Dedifferentiated amniotic fluid mesenchymal stem cell (primary cell): ENCODE data around the gene SYNDIG1.

Experiments
- DNase-seq: peaks from one replicate; pipeline ENCODE4 v3.0.0-alpha.2; 2016; ENCODE audit errors: extremely low spot score

Gene SYNDIG1

GRCh38 chr20:24470746-24471582 is 1.5 kb downstream of the SYNDIG1 start:
- DNase-seq, result no peak

DNA sequence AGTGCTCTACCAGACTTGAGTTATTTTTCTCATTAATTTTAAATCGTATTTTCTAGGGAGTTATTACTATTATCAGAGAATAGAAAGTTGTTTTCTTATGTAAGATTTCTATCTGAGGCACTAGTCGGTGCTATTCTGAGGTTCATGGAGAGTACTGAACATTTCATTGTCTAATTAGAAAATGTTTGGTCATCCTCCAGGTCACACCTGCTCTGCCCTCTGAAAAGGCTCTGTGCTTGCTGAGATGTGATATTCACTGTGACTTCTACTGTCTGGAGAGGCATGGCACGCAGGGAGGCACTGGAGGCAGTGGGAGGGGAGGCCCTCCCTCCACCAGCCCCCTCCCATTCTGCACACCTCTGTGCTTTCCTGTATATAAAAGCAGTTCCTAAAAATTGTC is 3.0 kb downstream of the SYNDIG1 start:
- no peak for DNase-seq

DNA sequence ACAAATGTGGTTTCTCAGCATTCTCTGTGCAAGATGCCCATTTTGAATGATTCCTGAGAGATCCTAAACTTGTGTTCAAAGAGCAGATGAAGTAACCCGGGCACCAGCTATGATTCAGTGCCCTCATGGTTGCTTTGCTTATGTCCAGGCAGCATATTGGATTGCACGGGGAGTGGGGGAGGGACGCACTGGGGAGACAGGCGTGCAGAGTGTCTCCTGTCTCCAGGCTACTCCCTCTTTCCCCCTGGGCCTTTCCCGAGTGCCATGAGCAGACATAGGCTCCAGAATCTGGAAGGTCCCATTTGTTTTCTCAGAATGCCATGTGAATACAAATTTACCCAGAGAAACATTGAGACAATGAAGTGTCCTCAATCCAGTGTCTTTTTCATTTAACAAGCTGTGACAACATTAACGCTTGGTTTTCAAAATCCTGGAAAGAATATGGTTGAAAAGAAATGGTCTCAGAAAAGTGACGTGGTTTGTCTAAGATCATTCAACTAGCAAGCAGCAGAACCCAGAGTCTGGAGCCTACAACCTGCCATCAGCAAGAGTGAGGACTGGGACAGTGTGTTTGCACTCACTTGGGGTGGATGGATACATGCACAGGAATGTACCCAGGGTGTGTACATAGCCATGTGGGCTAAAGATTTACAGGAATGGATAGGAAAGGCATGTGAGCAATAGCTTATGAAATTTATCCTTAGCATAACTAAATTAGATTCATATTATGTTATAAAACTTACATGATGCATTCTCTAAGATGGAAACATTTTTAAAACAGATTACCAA is 4.2 kb downstream of the SYNDIG1 start:
- no peak for DNase-seq

- no peak for DNase-seq
These were observed 8.6 kb downstream of the SYNDIG1 start for GRCh38 chr20:24477831-24478547.

DNA sequence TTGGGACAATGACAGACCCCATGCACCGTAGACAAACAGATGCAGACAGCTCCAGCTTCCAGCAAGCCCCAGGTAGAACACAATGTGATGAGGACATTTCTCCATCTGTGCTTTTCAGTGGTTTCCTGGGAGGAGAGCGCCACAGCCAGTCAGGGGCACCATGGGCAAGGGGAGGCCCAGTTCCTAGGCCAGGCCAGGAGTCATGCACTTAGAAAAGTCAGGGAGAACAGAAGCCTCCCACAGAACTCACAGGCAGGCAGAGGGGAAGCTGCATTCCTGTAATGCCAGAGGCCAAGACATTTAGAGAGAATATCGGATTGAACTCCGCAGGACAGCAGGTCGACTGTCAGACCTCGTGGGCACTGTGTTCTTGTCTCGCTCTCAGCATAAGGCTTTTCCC is 9.2 kb downstream of the SYNDIG1 start:
- DNase-seq, result no peak

DNA sequence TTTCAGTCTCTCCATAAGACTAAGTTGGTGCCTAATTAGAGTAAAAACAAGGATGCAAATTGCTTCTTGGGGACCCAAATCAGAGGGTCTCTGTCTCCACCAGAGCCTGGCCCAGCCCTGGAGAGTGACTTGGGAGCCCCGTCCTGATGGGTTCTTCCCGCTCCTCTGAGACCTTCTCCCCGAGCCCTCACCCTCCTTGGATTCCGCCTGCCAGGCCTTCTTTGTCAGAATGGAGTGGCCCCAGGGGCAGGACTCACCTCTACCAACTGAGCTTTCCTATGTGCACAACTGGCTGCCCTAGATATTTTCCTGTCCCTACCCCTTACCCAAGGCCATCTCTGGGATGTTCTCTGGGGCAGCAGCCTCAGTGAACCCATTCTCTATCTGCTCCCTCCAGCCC is 9.7 kb downstream of the SYNDIG1 start:
- DNase-seq, result no peak

GRCh38 chr20:24479595-24479994 is 10.2 kb downstream of the SYNDIG1 start:
- DNase-seq, result no peak

GRCh38 chr20:24480509-24480908 is 11.1 kb downstream of the SYNDIG1 start:
- DNase-seq, result no peak

DNA sequence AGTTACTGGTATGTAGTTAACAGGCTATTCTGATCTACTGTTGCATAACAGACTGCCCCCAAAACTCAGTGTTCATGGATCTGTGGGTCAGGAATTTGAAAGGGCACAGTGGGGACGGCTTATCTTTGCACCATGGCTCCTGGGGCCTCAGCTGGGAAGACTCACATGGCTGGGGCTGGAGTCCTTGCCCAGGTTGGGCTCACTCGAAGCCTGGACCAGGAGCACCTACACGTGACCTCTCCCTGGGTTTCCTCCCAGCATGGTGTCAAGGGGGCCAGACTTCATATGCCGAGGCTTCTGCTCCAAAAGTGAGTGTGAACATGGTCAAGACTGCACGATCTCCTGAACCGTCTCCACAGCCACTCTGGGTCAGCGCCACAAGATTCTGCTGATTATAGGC is 11.7 kb downstream of the SYNDIG1 start:
- DNase-seq, result no peak

- DNase-seq, result no peak
These were observed 14.1 kb downstream of the SYNDIG1 start for GRCh38 chr20:24483435-24484080.

DNA sequence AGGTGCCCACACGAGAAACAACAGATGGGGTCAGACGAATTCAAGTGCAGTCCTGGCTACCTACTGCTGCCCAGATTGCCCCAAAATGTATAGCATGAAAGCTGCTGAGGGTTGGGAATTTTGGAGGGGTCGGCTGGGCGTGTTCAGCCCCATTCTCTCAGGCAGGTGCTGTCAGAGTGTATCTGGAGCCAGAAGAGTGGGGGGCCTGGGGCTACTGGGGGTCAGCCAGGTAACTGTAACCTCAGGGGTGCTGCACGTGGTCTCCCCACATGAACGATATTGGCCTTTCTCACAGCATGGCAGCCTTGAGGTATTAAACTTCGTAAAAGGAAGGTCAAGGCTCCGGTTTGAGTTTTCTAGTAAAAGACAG is 14.6 kb downstream of the SYNDIG1 start:
- no peak for DNase-seq

DNA sequence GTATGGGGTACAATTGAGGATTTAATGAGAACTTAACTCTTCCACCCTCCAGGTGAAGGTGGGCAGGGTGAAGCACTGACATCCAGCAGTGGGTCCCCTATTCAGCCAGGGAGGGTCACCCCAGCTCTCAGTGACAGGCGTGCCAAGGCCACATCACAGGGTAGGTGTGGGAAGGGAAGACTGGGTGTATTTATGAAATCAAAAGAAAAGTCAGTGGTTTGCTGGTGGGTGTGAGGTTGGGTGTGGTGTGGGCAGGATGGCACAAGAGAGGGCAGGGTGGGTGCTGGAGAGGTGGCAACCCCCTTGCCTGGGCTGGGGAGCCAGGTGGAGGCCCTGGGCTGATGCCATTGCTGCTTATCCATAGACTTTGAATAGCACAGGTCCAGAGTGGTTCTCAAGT is 16.6 kb downstream of the SYNDIG1 start:
- no peak for DNase-seq

DNA sequence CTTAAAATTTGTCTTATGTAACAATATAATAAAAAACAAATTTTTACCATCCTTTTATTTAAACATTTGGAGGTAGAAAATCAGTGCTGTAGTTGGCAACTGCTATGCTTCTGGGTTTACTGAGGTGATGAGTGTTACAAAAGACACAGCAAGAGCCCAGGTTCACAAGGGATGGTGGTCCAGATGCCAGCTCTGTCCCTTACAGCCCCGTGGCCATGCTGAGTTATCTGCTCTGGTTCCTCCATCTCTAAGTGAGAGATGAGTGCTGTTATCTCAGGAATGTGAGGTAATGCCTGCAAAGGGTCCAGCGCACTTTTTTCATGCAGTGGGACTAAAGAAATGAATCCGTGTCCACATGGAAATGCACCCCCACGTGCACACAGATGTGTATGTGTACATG is 17.8 kb downstream of the SYNDIG1 start:
- DNase-seq, result no peak

GRCh38 chr20:24487648-24488047 is 18.2 kb downstream of the SYNDIG1 start:
- no peak for DNase-seq

DNA sequence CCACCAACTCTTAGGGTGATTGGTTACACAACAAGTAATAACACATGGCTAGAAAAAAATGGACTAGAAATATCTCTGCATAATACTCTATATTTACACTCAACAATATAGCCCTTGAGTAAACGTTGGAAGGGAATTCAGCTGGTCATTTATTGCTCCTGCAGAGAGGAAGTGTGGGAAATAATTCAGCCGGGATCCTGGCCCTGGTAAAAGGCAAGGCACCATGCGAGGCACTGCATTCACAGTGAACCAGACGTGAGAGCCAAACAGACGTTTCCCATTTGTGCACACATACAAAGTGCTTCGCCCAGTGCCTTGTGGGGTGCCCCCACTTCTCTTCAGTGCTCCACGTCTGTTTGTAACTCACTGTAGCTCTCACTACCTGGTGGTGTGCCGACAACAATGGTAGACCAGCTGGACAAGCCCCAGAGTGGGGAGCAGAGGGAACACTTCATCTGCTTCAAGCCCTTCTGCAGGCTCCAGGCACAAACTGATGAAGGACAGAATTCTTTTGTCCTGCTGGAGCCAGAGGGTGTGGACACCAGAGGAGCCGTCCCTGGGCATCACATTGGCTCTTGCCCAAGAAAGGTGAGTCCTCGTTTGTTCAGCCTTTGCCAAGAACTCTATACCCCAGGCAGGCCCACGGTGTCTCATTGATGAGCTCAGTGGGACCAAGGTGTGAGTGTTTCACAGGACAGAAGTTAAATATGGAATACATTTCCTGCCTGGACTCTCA is 18.8 kb downstream of the SYNDIG1 start:
- DNase-seq, result no peak

DNA sequence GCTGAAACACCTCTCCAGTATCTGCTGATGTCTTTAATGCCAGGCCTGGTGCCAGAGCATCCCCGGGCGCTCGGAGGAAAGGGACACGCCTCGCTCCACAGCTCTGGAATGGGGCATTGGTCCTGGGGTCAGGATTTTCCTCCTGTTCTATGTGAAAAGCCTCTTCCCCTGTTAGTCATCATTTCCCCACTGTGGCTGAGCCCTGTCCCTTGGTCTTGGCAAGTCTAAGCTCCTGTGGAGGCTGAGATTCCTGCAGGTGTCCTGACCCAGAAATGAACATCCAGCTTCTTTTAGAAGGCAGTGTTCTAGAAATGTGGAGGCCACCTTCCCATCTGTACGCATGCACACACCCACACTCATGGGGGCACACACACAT is 19.4 kb downstream of the SYNDIG1 start:
- DNase-seq, result no peak

DNA sequence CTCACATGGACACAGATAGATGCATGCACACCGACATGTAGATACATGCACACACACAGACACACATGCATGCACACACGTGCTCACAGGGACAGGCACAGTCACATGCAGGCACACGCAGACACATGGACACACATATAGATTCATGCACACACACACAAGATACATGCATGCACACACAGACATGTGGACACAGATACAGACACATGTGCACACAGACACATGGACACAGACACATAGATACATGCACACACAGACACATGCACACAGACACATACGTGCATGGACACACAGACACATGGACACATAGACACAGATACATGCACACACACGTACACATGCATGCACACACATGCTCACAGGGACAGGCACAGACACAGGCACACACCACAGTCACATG is 19.8 kb downstream of the SYNDIG1 start:
- no peak for DNase-seq

DNA sequence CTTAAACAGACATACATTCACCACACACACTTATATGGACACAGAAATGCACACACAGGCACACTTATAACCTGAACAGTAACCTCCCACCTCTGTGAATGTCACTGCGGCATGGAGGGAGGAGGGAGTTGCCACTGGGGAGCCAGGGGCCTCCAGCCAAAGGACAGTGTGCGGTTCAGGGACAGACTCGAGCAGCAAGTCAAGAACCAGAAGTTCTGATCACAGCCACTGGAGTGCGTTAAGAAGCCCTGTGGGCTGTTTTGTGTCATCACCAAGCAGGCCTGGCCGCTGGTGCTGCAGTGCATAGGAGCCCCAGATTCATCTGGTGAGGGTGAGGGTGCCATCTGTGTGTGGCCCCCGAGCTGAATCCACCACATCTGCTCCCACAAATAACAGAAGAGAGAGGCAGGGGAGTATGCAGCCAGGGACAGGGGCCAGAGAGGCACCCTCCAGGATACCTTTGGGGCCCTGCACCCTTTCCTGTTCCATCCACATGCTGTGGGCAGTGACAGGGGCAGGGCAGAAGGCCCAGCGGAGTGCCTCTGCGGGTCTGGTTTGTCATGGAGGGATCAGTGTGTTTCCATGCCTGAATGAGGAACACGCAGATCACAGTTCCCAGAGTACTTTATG is 20.3 kb downstream of the SYNDIG1 start:
- DNase-seq, result no peak

- DNase-seq, result no peak
These were observed 21.2 kb downstream of the SYNDIG1 start for GRCh38 chr20:24490598-24490997.

- DNase-seq, result no peak
These were observed 21.8 kb downstream of the SYNDIG1 start for GRCh38 chr20:24491041-24491756.
